ENCODE results near the gene LETM1.

GRCh38 chr4:1898007-1898406, 42.1 kb upstream of the LETM1 start:
- no peak for TF ChIP-seq POLR2A (IDR thresholded peaks at IDR 0.05)
- no peak for TF ChIP-seq CTCF (IDR thresholded peaks at IDR 0.05)

Measured in prostate gland (tissue), 2 donors.